NCI-H1417 treated with DMSO at 0.1 percent for 48 hours (cell line): ENCODE data around the gene PBRM1.

Source experiments
- DNase-seq: peaks from one replicate; lab custom pipeline; 2025; lab: John Stamatoyannopoulos, UW

The PBRM1 gene

DNA sequence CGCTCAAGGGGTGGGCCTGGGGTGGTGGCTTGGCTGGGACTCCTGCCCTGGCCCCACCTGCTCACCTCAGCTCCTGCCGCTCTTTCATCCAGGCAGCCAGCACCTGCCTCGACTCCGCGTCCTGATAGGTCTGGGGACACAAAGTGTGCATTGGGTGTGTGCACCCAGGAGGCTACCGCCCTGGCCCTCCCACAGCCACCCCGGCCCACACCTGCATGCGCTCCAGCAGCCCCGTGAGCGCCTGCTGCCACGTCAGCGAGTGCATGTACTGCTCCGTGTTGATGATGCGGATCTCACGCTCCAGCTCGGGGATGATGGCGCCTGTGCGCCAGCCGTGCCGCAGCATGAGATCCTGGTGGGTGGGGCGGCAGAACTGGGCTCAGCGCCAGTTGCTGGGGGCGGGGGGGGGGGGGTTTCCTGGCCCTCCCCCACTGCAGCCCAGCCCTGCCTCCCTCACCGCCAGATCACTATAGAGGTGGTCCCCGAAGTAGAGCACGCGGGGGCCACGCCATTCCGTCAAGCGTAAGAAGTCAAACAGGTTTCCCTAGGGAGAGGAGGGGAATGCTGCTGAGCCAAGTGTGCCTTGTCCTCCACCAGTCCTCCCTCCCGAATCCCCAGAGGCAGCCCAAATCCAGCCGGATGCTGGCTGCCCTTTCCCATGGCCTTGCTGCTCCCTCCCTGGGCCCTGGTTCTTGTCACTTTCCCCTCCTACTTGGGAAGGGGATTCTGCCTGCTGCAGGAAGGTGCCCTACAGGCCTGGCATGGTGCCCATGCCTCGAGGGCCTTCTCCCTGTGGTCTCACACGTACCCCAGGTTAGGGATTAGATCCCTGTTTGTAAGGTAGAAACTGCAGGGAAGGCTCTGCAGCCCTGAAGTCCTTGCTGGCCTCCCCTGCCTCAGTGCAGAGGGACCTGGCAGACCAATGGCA is 160.7 kb downstream of the PBRM1 start:
- no peak for DNase-seq

DNA sequence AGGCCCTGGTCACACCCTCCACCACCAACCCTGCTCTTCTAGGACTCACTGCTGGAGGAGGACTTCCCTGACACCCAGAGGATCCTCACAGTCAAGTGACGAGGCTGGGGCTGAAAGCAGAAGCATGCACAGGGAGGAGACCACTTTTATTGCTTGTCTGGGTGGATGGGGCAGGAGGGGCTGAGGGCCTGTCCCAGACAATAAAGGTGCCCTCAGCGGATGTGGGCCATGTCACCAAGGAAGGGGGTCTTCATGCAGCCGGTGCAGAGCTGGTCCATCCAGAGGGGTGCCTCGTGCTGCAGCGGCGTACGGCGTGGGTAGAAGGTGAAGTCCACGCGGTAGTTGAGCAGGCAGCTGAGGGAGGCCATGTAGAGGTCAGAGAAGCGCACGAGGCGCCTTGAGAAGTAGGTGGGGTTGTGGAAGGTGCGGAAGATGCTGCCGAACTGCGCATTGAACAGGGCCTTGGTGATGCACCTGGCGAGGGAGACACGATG is 161.4 kb downstream of the PBRM1 start:
- no peak for DNase-seq

DNA sequence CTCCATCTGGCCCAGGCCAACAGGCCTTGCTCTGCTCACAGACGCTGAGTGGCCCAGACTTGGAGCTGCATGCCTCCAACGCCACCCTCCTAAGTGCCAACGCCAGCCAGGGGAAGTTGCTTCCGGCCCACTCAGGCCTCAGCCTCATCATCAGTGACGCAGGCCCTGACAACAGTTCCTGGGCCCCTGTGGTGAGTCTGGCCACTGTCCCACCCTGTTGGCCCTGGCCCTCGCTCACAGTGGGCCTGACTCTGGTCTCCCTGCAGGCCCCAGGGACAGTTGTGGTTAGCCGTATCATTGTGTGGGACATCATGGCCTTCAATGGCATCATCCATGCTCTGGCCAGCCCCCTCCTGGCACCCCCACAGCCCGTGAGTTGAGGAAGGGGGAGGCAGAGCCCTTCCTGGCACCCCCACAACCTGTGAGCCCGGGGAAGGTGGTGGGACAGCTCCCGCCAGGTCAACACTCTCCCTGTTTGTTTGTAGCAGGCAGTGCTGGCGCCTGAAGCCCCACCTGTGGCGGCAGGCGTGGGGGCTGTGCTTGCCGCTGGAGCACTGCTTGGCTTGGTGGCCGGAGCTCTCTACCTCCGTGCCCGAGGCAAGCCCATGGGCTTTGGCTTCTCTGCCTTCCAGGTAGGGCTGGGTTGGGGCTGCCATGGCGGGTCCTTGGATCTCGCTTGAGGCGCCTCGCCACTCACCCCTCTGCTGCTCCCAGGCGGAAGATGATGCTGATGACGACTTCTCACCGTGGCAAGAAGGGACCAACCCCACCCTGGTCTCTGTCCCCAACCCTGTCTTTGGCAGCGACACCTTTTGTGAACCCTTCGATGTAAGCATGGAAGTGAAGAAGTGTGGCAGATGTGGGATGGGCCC is 162.1 kb downstream of the PBRM1 start:
- DNase-seq: no peak

DNA sequence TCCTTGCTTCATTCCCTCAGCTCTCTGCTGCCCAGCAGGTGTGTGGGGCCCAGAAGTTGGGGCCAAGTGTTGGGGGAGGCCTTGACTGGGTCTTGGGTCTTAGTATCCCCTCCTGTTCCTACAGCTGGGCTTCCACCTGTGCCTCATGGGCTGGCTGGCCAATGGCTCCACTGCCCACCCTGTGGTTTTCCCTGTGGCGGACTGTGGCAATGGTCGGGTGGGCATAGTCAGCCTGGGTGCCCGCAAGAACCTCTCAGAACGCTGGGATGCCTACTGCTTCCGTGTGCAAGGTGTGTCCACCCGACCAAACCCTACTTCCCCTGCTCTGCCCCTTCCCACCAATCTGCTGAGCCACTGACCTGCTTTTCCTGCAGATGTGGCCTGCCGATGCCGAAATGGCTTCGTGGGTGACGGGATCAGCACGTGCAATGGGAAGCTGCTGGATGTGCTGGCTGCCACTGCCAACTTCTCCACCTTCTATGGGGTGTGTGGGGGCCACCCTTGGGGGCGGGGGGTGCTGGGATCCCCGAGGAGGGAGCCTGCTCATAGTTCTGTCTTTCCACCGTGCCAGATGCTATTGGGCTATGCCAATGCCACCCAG is 163.0 kb downstream of the PBRM1 start:
- no peak for DNase-seq

DNA sequence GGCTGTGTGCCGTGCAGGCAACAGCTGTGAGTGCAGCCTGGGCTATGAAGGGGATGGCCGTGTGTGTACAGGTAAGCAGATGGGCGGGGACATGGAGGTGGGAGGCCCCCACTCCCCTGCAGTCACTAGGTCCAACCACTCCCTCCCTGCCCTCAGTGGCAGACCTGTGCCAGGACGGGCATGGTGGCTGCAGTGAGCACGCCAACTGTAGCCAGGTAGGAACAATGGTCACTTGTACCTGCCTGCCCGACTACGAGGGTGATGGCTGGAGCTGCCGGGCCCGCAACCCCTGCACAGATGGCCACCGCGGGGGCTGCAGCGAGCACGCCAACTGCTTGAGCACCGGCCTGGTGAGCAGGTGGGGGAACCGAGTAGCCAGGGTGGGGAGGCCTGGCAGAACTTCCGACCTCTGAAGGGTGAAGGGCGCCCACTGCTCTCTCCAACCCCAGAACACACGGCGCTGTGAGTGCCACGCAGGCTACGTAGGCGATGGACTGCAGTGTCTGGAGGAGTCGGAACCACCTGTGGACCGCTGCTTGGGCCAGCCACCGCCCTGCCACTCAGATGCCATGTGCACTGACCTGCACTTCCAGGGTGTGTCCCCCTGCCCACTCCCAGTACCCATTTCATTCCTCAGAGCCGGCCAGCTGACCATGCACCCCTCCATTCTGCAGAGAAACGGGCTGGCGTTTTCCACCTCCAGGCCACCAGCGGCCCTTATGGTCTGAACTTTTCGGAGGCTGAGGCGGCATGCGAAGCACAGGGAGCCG is 163.6 kb downstream of the PBRM1 start:
- no peak for DNase-seq

DNA sequence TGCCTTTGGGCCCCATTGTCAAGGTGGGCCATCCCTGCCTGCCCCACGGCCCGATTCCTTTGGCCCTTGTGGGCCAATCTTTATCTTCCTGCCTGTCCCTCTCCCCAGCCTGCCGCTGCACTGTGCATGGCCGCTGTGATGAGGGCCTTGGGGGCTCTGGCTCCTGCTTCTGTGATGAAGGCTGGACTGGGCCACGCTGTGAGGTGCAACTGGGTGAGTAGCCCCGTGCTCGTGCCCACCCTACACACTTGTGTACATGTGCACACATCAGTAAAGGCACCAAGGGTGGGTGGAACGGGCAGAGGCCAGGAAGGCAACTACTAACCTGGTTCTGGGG is 164.3 kb downstream of the PBRM1 start:
- DNase-seq: no peak

DNA sequence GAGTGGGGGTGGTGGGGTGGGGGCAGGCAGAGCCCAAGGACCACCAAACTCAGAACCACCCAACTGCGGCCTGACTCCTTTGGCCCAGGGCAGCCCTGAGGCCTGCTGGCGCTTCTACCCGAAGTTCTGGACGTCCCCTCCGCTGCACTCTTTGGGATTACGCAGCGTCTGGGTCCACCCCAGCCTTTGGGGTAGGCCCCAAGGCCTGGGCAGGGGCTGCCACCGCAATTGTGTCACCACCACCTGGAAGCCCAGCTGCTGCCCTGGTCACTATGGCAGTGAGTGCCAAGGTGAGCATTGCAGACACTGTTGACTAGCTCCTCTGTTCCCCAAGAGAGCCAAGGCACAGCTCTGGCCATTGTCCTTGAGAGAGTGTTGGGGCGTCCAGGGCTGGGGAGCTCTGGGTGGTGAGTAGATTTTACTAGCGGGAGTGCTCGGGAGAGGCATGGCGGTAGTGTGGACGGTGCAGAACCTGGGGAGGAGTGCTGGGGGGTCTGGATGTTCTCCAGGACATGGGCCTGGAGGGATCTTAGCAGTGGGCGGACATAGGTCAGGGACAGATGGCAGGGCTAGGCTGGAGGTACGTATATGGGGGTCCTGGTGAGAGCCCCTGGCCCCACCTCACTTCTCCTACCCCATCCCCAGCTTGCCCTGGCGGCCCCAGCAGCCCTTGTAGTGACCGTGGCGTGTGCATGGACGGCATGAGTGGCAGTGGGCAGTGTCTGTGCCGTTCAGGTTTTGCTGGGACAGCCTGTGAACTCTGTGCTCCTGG is 164.8 kb downstream of the PBRM1 start:
- DNase-seq: no peak

DNA sequence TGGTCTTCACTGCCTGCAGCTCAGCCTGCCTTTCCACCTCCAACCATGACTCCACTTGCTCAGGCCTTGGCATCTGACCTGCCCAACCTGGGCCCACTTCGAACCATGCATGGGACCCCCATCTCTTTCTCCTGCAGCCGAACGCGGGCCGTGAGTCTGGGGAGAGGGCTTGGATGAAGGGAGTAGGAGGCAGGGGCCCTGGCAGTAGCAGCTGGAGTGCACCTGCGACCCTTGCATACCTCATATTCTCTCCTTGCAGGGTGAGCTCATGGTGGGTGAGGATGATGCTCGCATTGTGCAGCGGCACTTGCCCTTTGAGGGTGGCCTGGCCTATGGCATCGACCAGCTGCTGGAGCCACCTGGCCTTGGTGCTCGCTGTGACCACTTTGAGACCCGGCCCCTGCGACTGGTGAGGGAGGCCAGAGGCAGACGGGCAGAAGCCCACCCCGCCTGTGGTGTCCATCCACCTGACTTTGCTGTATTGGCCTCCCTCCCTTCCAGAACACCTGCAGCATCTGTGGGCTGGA is 165.5 kb downstream of the PBRM1 start:
- no peak for DNase-seq

DNA sequence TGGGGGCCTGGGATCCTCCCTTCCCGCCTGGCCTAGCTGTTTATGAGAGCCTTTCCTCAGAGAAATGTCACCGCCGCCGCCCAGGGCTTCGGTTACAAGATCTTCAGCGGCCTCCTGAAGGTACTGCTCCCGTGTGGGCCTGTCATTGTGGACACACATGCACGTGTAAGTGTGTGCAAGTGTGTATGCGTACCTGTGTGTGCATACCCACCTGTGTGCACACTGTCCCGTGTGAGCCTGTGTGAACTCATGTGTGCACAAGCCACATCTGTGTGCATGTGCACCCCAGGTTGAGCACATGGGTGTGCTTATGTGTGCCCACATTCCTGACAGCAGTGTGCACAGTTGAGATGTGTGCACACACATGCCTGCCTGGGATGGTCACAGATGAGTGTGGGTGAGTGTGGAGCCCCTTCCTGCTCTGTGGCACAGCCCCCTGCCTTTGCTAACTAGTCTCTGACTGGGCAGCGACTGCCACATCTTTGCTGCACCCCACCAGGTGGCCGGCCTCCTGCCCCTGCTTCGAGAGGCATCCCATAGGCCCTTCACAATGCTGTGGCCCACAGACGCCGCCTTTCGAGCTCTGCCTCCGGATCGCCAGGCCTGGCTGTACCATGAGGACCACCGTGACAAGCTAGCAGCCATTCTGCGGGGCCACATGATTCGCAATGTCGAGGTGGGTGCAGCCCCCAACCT is 166.1 kb downstream of the PBRM1 start:
- no peak for DNase-seq

DNA sequence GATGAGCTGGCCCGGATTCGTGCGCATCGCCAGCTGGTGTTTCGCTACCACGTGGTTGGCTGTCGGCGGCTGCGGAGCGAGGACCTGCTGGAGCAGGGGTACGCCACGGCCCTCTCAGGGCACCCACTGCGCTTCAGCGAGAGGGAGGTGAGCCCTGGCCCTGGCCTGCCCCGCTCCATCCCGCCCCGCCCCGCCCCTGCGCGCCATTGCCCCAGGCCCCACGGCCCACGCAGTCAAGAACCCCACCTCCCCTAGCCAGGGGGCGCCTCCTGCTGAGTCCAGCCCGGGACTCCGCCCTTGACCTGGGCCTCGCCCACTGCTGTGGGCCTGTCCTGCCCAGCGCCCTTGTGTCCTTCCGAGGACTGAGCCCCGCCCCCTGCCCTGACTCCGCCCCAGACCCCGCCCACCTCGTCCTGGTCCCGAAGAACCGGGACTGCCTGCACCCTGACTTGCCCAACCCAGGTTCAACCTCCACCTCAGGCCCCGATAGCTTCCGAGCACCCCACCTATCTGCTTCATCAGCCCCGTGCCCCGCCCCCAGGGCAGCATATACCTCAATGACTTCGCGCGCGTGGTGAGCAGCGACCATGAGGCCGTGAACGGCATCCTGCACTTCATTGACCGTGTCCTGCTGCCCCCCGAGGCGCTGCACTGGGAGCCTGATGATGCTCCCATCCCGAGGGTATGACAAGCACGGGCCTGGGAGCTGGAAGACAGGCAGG is 166.8 kb downstream of the PBRM1 start:
- DNase-seq: no peak

DNA sequence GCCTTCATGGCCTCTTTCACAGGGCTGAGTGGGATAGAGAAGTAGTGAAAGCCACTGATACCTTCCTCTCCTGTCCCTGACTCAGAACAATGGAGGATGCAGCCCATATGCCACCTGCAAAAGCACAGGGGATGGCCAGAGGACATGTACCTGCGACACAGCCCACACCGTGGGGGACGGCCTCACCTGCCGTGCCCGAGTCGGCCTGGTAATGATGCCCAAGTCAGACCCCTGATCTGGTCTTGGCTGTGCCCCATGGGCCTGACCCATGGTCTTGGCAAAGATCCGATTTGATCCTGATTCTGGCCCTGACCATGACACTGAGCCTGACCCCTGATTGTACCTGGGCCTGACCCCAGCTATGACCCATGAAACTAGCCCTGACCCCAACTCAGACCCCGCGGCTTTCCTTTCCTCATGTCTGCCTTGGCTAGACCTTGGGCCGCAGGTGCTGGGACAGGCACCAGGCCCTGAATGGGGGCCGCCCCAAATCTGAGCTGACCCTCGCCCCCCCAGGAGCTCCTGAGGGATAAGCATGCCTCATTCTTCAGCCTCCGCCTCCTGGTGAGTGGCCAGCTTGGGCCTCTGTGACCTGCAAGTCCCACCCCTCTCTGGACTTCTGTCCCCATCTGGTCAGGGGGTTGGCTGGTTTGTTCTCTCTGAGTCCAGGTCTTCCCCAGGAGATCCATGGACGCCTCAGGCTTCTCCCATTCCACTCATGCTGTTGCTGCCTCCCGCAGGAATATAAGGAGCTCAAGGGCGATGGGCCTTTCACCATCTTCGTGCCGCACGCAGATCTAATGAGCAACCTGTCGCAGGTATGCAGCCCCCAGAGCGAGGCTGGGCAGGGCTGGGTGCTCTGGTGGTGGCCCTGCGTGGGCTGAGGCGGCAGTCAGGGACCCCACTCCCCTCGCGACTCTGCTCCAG is 167.7 kb downstream of the PBRM1 start:
- DNase-seq: no peak

DNA sequence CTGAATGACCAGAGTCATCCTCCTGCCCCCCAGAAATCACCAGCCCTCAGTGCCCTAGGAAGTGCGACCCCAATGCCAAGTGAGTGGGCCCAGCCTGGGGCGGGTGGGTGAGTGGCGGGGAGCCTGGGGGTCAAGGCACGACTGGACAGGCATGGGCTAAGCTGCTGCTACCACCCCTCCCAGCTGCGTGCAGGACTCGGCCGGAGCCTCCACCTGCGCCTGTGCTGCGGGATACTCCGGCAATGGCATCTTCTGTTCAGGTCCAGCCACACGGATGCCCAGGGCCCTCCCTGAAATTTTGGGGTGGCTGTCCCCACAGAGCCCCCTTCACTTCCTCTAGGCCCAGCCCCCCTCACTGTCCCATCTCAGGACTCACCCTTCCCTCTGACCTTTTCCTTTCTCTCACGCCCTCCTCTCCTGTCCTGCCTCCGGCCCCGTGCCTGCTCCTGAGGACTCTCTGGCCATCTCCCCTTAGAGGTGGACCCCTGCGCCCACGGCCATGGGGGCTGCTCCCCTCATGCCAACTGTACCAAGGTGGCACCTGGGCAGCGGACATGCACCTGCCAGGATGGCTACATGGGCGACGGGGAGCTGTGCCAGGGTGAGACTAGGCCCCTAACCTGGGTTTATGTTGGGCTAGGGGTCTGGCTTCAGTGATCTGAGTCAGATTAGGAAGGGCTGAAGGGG is 169.1 kb downstream of the PBRM1 start:
- no peak for DNase-seq

DNA sequence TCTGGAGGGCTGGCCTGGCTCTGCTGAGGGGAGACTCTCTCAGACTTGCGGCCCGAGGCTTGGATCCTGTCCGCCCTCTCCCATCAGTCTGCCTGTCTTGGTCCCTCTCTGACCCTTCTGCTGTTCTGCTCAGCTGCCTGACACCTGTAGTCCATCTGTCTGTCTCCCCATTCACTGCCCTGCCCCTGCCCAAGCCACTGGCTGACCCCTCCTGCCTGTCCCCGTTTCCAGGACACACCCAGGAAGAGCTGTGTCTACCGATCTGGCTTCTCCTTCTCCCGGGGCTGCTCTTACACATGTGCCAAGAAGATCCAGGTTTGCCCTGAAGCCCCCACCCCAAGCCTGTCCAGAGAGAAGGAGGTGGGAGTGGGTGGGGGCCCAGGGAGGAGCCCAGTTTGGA is 170.5 kb downstream of the PBRM1 start:
- DNase-seq: no peak

DNA sequence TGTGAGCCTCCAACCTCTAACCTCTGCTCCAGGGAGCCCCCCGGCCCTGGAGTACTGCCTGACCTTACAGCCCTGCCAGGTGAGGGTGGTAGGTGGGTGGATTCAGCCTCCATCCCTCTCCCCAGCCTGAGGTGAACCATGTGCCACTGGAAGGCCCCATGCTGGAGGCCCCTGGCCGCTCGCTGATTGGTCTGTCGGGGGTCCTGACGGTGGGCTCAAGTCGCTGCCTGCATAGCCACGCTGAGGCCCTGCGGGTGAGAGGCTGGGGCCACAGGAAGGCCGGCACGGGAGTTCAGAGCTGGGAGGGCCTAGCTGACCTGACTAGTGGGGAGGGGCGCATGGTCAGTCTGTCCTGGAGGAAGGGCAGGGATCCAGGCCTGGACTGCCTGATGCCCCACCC is 171.1 kb downstream of the PBRM1 start:
- DNase-seq: no peak

DNA sequence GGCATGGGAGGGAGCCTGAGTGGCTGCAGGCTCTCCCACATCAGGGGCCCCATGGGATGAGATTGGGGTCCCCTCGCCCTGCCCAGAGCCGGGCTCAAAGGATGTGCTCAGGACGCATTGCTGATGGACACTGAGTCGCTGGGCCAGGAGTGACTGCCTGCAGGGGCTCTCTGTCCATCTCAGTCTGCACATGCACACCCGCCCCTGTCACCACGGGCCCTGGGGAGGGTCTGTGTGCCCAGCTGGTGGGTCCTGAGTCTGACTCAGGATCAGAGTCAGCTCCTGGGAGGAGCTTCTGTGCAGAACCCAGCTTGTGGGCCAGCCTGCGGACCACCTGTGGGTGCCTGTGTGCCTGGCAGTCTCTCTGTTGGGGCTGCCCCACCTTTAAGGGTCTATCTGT is 172.4 kb downstream of the PBRM1 start:
- no peak for DNase-seq

DNA sequence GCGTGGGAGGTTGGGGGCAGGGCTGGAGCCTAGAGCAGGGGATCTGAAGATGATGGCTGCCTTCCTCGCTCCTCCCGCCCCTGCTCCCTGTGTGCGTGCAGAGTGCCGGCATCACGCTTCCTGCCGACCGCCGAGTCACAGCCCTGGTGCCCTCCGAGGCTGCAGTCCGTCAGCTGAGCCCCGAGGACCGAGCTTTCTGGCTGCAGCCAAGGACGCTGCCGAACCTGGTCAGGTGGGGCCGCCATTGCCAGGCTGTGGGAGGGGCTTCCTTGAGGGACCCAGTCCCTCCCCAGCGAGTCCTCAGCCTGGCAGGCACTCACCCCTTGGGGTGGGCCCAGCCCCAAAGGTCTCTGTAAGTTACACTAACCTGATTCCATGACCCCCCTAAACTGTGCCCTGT is 173.0 kb downstream of the PBRM1 start:
- DNase-seq: no peak

DNA sequence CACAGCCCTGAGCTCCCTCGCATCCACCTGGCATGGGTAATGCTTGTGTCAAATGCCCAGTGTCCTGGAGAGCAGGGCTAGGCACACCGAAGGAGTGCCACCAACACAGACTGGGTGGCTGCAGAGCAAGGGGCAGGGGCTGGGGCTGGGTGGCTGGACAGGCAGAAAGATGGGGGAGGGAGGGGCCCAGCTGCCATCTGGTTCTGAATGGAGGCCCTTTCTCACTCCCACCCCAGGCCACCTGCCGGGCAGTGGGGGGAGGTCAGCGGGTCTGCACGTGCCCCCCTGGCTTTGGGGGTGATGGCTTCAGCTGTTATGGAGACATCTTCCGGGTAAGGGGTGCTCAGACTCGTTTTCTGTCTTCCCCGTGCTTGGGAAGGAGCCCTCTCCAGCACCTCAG is 173.6 kb downstream of the PBRM1 start:
- no peak for DNase-seq

DNA sequence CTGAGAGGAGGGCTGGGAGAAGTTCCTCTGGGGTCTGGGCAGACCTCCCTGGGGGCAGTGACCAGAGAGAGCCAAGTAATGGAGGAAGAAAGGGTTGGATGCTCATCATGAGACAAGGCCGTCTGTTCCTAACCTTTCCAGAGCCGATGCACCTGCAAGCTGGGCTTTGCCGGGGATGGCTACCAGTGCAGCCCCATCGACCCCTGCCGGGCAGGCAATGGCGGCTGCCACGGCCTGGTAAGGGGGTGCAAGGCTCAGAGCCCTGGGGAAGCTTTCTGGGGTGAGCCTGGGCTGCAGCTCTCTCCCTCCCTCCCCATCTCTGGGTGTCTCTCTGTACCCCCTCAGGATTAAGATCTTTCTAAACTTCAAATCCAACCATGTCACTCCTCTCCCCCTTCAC is 174.2 kb downstream of the PBRM1 start:
- no peak for DNase-seq
